Measurements from ENCODE around the gene SNU13.
"Not testable (repeated sequence)": the region's sequence is repeated elsewhere in the genome, so short reads cannot be mapped to it uniquely, and the experiment has no call there.

The SNU13 gene

DNA sequence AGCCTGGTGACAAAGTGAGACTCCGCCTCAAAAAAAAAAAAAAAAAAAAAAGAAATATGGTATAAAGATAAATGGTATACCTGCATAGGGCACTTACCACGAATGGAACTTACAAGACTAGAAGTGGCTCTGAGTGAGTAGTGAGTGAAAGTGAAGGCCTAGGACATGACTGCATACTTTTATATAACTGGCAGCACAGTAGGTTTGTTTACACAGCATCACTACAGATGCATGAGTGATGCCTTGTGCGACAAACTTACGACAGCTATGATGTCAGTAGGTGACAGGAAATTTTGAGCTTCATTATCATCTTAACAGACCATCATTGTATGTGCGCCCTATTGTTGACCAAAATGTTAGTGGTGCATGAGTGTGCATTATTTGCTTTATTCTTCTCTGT is 49.9 kb downstream of the SNU13 start:
- DNase-seq, result no peak

GRCh38 chr22:41638124-41638523 is 50.5 kb downstream of the SNU13 start:
- no peak for DNase-seq

DNA sequence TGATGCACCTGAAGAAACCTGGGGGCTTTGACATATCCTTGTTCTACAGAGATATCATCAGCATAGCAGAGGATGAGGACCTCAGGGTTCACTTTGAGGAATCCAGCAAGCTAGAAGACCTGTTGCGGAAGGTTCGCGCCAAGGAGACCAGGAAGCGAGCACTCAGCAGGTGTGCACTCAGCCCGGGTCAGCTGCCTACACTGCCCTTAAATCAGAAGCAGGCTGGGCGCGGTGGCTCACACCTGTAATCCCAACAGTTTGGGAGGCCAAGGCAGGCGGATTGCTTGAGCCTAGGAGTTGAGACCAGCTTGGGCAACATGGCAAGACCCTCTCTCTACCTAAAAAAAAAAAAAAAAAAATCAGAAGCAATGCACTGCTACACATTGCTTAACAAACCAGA is 51.0 kb downstream of the SNU13 start:
- DNase-seq, result not testable (repeated sequence)

DNA sequence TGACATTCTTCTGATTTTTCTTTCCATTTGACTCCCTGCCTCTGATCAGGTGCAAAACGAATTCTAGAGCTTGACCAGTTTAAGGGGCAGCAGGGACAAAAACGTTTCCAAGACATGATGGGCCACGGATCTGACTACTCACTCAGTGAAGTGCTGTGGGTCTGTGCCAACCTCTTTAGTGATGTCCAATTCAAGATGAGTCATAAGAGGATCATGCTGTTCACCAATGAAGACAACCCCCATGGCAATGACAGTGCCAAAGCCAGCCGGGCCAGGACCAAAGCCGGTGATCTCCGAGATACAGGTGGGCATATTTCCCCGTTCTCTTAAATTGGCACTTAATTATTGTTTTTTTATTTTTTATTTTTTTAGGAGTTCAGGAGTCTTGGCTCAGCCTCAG is 52.2 kb downstream of the SNU13 start:
- DNase-seq, result no peak

GRCh38 chr22:41634610-41635009 is 54.1 kb downstream of the SNU13 start:
- not testable (repeated sequence) for DNase-seq

DNA sequence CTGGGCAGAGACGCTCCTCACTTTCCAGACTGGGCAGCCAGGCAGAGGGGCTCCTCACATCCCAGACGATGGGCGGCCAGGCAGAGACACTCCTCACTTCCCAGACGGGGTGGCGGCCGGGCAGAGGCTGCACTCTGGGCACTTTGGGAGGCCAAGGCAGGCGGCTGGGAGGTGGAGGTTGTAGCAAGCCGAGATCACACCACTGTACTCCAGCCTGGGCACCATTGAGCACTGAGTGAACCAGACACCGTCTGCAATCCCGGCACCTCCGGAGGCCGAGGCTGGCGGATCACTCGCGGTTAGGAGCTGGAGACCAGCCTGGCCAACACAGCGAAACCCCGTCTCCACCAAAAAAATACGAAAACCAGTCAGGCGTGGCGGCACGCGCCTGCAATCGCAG is 57.1 kb downstream of the SNU13 start:
- DNase-seq, result not testable (repeated sequence)

GRCh38 chr22:41631115-41631514 is 57.6 kb downstream of the SNU13 start:
- not testable (repeated sequence) for DNase-seq

GRCh38 chr22:41625577-41625976 is 63.1 kb downstream of the SNU13 start:
- no peak for DNase-seq
